Left renal pelvis (tissue), 4 donors: ENCODE results near the gene PUDP. TPM values are rescaled to one million over a fixed set of nuclear protein-coding genes. Genes with fewer than 3 reads are reported as not detected.

Source experiments
- DNase-seq, 4 donors: peaks; one replicate each; pipeline ENCODE4 v3.0.0-alpha.2; 2013; ENCODE audit warnings: low read depth in 4 of 4, low spot score in 3 of 4
- polyA plus RNA-seq, 4 donors: library from polyadenylated mRNA; unstranded; fragments of 120-200 nt; gene quantifications; one replicate each; pipeline ENCODE4 v1.2.1, GENCODE V29; 2013; ENCODE audit not compliant: insufficient read length in 4 of 4

PUDP gene
- polyA plus RNA-seq, 4 donors, result 10.1 to 24.9 (median 21.9) TPM

DNA sequence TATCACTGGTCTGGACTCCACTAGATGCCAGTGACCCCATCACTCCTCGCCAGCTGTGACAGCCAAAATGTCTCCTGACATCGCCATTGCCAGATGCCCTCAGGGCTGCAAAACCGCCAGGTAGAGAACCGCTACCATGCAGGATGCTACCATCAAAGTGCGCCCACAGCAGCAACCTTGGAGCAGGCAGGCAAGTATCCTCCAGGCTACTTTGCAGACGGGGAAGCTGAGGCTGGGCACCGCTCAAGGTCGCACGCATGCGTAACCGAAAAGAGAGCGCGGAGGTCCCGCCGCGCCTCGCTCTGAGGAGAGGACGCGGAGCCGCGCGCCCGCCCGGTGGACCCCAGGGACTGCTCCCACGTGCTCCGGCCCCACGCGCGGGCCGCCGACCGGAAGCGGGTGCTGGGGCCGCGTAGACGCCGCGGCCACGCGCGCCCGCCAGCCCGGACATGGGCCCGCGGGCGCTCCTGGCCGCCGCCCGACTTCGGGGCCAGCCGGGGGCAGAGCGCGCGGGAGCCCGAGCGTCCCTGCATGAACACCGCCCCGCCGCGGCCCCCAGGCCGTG is 458 bp downstream of the PUDP start, which contains the start of gene STS:
TSS of gene STS (plus strand) at position 300 of the 565 bp plus-strand sequence. CDS start 105,488 bp downstream, outside the sequence.
- DNase-seq, result peak in 1 of 4 donors; percentile 4

- no peak for DNase-seq
Measured at GRCh38 chrX:7146703-7147412, 1.1 kb downstream of the PUDP start.

- DNase-seq, result no peak
Measured at GRCh38 chrX:7146020-7146702, 1.8 kb downstream of the PUDP start.

DNA sequence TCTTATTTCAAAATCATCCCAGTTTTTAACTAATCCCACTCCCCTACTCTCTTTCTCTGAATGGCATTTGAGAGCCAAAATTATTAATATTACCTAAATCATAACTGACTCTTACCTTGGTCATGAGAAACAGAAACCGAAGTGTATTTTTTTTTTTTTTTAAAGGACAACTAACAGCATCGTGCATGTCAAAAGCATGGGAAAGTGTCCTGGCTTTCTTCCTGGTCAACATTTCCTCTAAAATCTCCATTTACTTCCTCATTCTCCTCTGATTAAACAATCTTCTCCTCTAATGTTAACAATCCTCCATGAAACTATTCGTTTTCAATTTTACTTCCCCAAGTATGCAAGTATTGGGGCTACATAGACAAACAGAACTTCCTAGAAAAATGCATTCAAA is 2.5 kb downstream of the PUDP start:
- DNase-seq, result no peak

GRCh38 chrX:7143941-7144525 is 3.9 kb downstream of the PUDP start:
- DNase-seq, result no peak

DNA sequence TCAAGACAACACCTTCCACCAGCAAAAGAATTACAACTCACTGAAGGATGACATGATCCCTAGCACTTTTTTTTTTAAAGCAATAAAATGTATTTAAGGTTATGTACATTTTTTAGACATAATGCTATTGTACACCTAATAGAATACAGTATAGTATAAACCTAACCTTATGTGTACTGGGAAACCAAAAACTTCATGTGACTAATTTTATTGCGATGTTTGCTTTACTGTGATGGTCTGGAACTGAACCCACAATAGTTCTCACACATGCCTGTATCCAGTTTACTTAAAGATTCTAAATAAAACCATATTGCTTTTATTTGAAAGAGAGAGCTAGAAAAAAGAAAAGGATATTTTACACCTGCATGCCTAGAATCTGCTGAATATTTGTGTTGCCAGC is 4.9 kb downstream of the PUDP start:
- no peak for DNase-seq

- DNase-seq, result no peak
Measured at GRCh38 chrX:7139202-7140081, 8.5 kb downstream of the PUDP start.

GRCh38 chrX:7134981-7135380 is 13.0 kb downstream of the PUDP start:
- DNase-seq, result no peak

- DNase-seq, result no peak
Measured at GRCh38 chrX:7133050-7133440, 14.9 kb downstream of the PUDP start.

GRCh38 chrX:7132335-7133049 is 15.5 kb downstream of the PUDP start:
- no peak for DNase-seq

DNA sequence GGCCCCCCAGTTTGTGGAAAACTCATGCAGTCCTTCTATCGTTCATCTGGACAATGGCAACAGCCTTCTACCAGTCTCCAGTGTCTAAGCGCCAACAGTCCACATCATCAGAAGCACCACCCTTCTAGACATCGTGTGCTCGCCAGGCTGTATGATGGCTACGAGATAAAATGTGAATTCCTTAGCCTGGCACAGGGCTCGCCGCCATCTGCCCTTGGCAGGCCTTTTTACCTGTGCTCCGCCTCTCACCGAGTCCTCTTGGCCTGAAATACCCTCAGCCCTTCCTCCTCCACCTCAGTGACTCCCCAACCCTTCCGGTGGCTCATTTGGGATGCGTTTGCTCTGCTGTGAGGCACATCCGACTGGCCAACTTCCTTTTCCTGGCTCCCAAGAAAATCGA is 16.3 kb downstream of the PUDP start:
- no peak for DNase-seq

DNA sequence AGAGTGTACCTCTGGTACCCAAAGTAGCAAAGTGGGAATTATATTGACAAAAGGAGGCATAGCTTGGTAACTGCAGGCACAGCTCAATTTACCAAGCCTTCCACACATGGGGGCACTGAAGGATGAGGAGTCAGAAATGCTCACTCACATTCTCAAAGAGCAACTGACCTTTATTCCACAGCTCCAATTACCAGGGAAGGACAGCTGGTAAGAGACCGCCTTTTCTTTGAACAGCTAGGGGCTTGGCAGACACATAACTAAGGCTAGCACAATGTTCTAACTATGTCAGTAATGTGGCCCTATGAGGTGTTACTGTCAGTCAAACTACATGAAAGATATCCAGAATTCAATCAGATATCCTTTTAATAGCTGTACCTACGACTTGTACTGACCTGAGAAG is 20.9 kb downstream of the PUDP start:
- DNase-seq, result no peak

DNA sequence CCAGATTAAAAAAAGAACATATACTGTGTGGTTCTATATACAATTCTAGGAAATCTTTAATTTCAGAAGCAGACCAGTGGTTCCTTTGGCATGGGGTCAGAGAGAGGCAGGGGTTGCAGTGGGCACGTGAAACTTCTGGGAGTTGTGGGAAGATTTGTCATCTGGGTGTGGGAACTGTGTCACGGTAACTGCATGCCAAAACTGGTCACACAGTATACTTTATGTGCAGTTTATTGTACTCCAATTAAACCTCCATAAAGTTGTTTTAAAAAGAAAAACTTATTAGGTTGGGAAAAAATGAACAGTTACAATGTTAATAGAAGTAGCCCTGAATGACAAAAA is 27.1 kb downstream of the PUDP start:
- DNase-seq, result no peak

GRCh38 chrX:7119950-7120877 is 27.7 kb downstream of the PUDP start:
- no peak for DNase-seq

GRCh38 chrX:7117587-7117986 is 30.4 kb downstream of the PUDP start:
- no peak for DNase-seq

DNA sequence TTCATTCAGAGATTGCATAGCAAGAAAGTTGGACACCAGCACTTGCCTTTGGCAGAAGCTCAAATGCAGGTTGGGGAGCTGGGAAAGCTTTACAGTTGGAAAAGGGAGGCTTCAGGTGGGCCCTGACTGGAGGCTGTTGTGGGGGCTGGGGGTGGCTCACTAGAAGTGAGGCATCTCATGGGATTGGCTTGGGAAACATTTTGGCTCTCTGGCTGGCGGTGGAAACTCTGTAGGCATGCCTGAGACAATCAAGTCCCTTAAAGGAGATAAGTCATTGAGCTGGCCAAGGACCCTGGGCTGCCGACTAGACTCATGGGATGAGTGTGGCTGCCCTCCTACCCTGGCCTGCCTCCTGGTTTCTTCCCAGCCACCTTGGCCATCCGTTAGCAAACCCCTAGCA is 31.9 kb downstream of the PUDP start:
- DNase-seq, result no peak

DNA sequence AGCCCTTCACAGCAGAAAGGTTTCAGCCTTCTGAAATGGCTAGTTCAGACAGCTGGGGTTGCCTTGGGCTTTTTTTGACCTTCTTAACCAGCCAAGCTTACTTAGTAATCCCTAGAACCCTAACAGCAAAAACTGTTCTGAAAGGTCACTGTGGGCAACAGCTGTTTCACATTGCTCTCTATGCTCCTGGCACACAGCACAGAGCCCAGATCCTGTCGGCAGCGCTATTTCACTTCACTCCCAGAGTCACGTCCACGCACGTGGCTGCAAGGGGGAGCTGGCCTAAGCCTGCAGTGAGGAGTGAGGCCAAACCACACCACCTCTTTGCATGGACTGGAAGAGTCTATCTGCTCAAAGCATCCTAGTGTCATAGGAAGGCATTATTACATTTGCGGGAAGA is 32.4 kb downstream of the PUDP start:
- no peak for DNase-seq

GRCh38 chrX:7112071-7112470 is 35.9 kb downstream of the PUDP start:
- DNase-seq, result no peak

DNA sequence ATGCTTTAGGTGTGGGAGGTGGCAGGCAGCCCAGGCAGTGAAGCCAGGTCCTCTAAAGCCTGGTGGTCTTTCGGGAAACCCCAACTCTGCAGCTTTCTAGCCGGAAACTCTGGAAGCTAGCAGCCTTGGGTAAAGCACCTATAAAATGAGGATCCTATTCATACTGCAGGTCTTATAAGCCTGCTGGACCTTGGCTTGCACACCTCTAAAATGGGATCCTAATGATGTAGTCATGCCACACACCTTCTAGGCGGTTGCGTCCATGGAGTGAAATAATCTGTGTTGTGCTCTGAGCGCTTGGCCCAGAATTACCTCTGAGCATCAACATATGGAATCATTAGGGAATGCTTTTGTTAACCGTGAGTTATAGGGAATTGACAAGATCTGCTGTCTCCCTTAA is 36.4 kb downstream of the PUDP start:
- no peak for DNase-seq
